HEK293T (cell line): ENCODE results near the gene PIK3R3.

Experiments
- CTCF ChIA-PET: fragments of 350-600 bp; formaldehyde crosslinking; extraction: SDS; loops from one replicate; lab custom pipeline; 2021; ENCODE audit warnings: antibody characterized with exemption, inconsistent platforms; lab: Yijun Ruan, JAX
- POLR2A ChIA-PET: fragments of 350-600 bp; formaldehyde crosslinking; extraction: SDS; loops from one replicate; lab custom pipeline; 2020; ENCODE audit warnings: antibody characterized with exemption, inconsistent platforms; lab: Yijun Ruan, JAX
- DNase-seq: peaks from one replicate; pipeline ENCODE4 v3.0.0; 2012; ENCODE audit warnings: mixed read lengths; ENCODE audit errors: extremely low spot score
- ARNT ChIP-seq: fragments of 450-650 bp; IDR thresholded peaks from 2 replicates; pipeline ENCODE4 v1.6.1; 2017; ENCODE audit warnings: mild to moderate bottlenecking
- BHLHE40 ChIP-seq: fragments of 450-650 bp; IDR thresholded peaks from 2 replicates; pipeline ENCODE4 v1.6.1; 2016; ENCODE audit warnings: mild to moderate bottlenecking, moderate library complexity, borderline replicate concordance
- CTBP1 ChIP-seq: fragments of 450-650 bp; IDR thresholded peaks from 2 replicates; pipeline ENCODE4 v1.6.1; 2016; ENCODE audit warnings: borderline replicate concordance
- ELF4 ChIP-seq: fragments of 450-650 bp; IDR thresholded peaks from 2 replicates; pipeline ENCODE4 v1.6.1; 2017; ENCODE audit warnings: antibody characterized with exemption
- FOXA1 ChIP-seq: fragments of 450-650 bp; IDR thresholded peaks from 2 replicates; pipeline ENCODE4 v1.6.1; 2016; ENCODE audit warnings: mild to moderate bottlenecking
- FOXK2 ChIP-seq: fragments of 450-650 bp; IDR thresholded peaks from 2 replicates; pipeline ENCODE4 v1.6.1; 2016; ENCODE audit warnings: mild to moderate bottlenecking
- FOXM1 ChIP-seq: fragments of 450-650 bp; IDR thresholded peaks from 2 replicates; pipeline ENCODE4 v1.6.1; 2017; ENCODE audit warnings: mild to moderate bottlenecking, borderline replicate concordance
- HDGF ChIP-seq: fragments of 450-650 bp; IDR thresholded peaks from 2 replicates; pipeline ENCODE4 v1.6.1; 2017; ENCODE audit warnings: antibody characterized with exemption, borderline replicate concordance
- L3MBTL2 ChIP-seq: fragments of 450-650 bp; conservative IDR thresholded peaks from 2 replicates; pipeline ENCODE4 v1.6.1; 2016; ENCODE audit warnings: mild to moderate bottlenecking
- LEF1 ChIP-seq: fragments of 450-650 bp; IDR thresholded peaks from 2 replicates; pipeline ENCODE4 v1.6.1; 2017; ENCODE audit warnings: mild to moderate bottlenecking, borderline replicate concordance
- NFRKB ChIP-seq: fragments of 450-650 bp; IDR thresholded peaks from 2 replicates; pipeline ENCODE4 v1.6.1; 2016; ENCODE audit warnings: mild to moderate bottlenecking, moderate library complexity
- PKNOX1 ChIP-seq: fragments of 450-650 bp; IDR thresholded peaks from 2 replicates; pipeline ENCODE4 v1.6.1; 2016
- SP1 ChIP-seq: fragments of 450-650 bp; IDR thresholded peaks from 2 replicates; pipeline ENCODE4 v1.6.1; 2017
- SUZ12 ChIP-seq: fragments of 450-650 bp; IDR thresholded peaks from 2 replicates; pipeline ENCODE4 v1.6.1; 2016; ENCODE audit warnings: mild to moderate bottlenecking
- TARDBP ChIP-seq: fragments of 450-650 bp; IDR thresholded peaks from 2 replicates; pipeline ENCODE4 v1.6.1; 2016
- ZNF384 ChIP-seq: fragments of 450-650 bp; IDR thresholded peaks from 2 replicates; pipeline ENCODE4 v1.6.1; 2016

Gene PIK3R3

DNA sequence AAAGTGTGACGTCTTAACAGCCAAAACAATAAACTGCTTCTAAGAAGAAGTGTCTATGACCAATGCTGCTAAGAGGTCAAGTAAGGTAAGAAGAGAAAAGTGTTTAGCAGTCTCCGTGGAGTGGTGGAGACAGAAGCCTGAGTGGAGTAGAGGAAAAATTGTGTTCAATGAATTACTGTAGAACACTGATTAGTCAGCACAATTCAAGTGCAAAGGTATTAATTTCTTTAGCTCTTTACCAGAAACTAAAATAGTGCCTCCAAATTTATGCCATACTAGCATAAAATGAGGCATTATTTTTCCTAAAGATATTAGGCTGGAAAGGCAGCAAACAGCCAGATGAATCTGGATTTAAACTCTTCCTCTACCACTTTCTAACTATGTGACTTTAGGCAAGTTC is 56.1 kb downstream of the PIK3R3 start:
- ChIA-PET CTCF (no interaction called here), POLR2A (interaction anchor here (1.0 kb wide), 1 partner anchor 56 kb away, joined by 4 read pairs; the partner anchor contains the start of gene PIK3R3)
- TF ChIP-seq FOXA1 (no peak), HDGF (no peak), SUZ12 (no peak), ZNF384 (no peak)
- no peak for DNase-seq

GRCh38 chr1:46072975-46073374 is 59.5 kb downstream of the PIK3R3 start:
- no peak for DNase-seq
- ChIA-PET POLR2A (no interaction called here), CTCF (no interaction called here)
- TF ChIP-seq ELF4: no peak

DNA sequence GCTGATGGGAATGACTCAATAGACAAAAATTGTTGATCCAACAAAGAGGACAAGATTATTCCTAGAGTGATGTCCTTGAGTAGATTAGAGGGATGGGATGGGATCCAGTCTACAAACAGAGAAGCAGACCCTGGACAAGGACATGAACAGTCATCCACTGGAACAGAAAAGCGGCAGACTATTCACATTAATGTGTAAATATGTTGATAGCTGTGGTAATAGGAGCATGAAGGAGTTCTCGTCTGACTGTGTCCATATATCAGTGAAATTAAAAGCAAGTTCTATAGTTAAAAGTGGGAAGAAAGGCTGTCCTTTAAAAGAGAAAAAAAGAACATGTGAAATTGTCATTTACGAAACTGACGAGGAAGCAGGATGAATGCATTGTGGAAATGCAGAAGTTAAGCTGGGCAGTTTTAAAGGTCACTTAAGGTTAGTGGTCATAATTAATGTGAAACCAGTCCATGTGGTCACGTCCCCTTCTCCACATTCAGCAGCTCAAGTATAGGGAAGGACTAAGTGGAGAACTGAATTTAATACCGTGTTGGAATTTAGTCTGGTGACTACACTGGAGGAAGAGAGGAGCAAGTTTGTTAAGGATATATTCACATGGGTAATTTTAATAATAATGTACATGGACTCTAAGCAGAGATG is 62.1 kb downstream of the PIK3R3 start:
- no peak for DNase-seq
- CTCF ChIA-PET: interaction anchor here (1.1 kb wide), 1 partner anchor 15 kb away, joined by 4 read pairs; no protein-coding TSS in a partner anchor
- POLR2A ChIA-PET: no interaction called here
- no peak for TF ChIP-seq L3MBTL2
- TF ChIP-seq NFRKB: no peak
- no peak for TF ChIP-seq SP1
- TF ChIP-seq SUZ12: no peak

DNA sequence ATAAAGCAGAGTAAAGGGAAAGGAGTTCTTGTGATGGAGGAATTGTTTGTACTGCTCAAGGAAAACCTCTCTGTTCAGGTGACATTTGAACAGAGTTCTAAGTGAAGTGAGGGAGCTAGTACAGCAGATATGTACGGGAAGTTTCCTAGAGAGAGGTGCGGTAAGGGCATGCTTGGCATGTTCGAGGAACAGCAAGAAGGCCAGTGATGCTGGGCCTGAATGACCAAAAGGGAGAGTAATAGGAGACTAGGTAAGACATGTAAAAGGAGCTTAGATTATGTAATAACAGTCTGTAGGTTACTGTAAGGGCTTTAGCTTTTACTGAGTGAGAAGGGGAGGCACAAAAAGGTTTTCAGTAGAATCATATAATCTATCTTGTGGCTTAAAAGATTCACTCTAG is 63.9 kb downstream of the PIK3R3 start:
- no peak for DNase-seq
- ChIA-PET POLR2A (interaction anchor here (1.1 kb wide), 1 partner anchor 64 kb away, joined by 4 read pairs; the partner anchor contains the start of gene PIK3R3), CTCF (interaction anchor here (0.6 to 0.9 kb wide), 2 partner anchors 155 to 274 kb away, joined by 3 read pairs; no protein-coding TSS in a partner anchor)
- TF ChIP-seq ZNF384: no peak
- no peak for TF ChIP-seq FOXK2
- no peak for TF ChIP-seq TARDBP
- no peak for TF ChIP-seq ARNT
- no peak for TF ChIP-seq HDGF
- TF ChIP-seq L3MBTL2: no peak
- TF ChIP-seq NFRKB: no peak
- TF ChIP-seq PKNOX1: no peak
- TF ChIP-seq SUZ12: no peak
- no peak for TF ChIP-seq LEF1
- no peak for TF ChIP-seq SP1
- TF ChIP-seq FOXA1: no peak
- no peak for TF ChIP-seq BHLHE40
- TF ChIP-seq CTBP1: no peak
- TF ChIP-seq FOXM1: no peak
- TF ChIP-seq ELF4: no peak

GRCh38 chr1:46067652-46068051 is 64.8 kb downstream of the PIK3R3 start:
- TF ChIP-seq ARNT: no peak
- TF ChIP-seq FOXK2: no peak
- TF ChIP-seq FOXA1: no peak
- no peak for TF ChIP-seq CTBP1
- TF ChIP-seq NFRKB: no peak
- no peak for TF ChIP-seq PKNOX1
- no peak for TF ChIP-seq L3MBTL2
- no peak for TF ChIP-seq FOXM1
- no peak for TF ChIP-seq LEF1
- no peak for TF ChIP-seq SUZ12
- TF ChIP-seq ELF4: no peak
- TF ChIP-seq HDGF: no peak
- TF ChIP-seq SP1: no peak
- no peak for TF ChIP-seq ZNF384
- CTCF ChIA-PET: interaction anchor here (0.9 kb wide), 1 partner anchor 156 kb away, joined by 3 read pairs; no protein-coding TSS in a partner anchor
- POLR2A ChIA-PET: interaction anchor here (0.7 kb wide), 1 partner anchor 64 kb away, joined by 3 read pairs; no protein-coding TSS in a partner anchor
- DNase-seq: no peak

DNA sequence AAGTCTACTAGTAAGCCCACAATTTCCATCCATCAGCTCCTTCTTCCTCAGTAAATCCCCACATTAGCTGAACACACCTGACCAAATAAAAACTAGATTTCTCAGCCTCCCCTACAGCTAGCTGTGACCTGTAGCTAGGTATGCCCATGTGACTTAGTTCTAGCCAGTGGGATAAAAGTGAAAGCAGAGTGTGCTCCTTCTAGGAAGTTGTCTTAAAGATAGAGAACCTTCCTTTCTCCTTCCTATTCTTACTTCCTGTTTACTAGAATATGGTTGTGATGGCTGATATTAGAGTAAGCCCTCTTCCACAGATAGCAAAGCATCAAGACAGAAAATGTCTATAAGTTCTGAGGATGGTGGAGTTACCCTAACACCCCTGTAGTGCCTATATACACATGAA is 67.0 kb downstream of the PIK3R3 start:
- ChIA-PET CTCF (no interaction called here), POLR2A (no interaction called here)
- DNase-seq: no peak
- TF ChIP-seq ARNT (no peak), LEF1 (no peak), ELF4 (no peak), FOXK2 (no peak), CTBP1 (no peak), FOXA1 (no peak), BHLHE40 (no peak), FOXM1 (no peak), NFRKB (no peak), SP1 (no peak), L3MBTL2 (no peak)

DNA sequence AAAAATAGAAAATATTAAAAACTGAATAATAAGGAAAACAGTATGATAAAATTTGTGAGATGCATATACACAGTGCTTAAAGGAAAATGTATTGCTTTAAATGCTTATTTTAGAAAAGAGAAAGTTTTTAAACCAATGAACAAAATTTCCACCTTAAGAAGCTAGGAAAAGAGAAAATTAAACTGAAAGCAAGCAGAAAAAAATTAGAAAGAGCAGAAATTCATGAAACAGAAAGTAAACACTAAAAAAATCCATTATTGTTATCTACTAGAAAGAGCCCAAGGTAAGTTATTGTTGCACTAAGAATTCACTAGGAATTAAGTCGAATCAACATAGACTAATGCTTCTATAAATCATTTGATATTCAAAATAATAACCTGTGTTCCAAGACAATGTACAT is 67.7 kb downstream of the PIK3R3 start:
- CTCF ChIA-PET: no interaction called here
- TF ChIP-seq L3MBTL2: no peak
- no peak for TF ChIP-seq LEF1
- no peak for TF ChIP-seq ZNF384
- no peak for TF ChIP-seq FOXK2
- TF ChIP-seq ELF4: no peak
- TF ChIP-seq CTBP1: no peak
- no peak for TF ChIP-seq ARNT
- TF ChIP-seq NFRKB: no peak
- TF ChIP-seq FOXA1: no peak
- TF ChIP-seq SP1: no peak
- no peak for TF ChIP-seq SUZ12
- TF ChIP-seq HDGF: no peak
- TF ChIP-seq FOXM1: no peak
- TF ChIP-seq PKNOX1: no peak
- TF ChIP-seq TARDBP: no peak
- no peak for TF ChIP-seq BHLHE40
- POLR2A ChIA-PET: no interaction called here
- no peak for DNase-seq
